Activated T-helper 1 cell treated with Interleukin-2 at 50 U/mL for 16 hours (primary cell): ENCODE measurements around the gene SST.
A peak's percentile ranks its signal among the peaks of the same experiment; 100 is the strongest.

ENCODE experiments used
- DNase-seq: peaks from one replicate; pipeline ENCODE4 v3.0.0-alpha.2; 2020; ENCODE audit warnings: low read depth

The SST gene

GRCh38 chr3:187669675-187670504, at the start of gene SST:
Gene SST, minus strand, starts transcription at chr3:187670394. Its CDS starts 103 bp downstream, at chr3:187670291.
- no peak for DNase-seq

- DNase-seq, result no peak
Observed at GRCh38 chr3:187719628-187720336, 49.6 kb upstream of the SST start.

DNA sequence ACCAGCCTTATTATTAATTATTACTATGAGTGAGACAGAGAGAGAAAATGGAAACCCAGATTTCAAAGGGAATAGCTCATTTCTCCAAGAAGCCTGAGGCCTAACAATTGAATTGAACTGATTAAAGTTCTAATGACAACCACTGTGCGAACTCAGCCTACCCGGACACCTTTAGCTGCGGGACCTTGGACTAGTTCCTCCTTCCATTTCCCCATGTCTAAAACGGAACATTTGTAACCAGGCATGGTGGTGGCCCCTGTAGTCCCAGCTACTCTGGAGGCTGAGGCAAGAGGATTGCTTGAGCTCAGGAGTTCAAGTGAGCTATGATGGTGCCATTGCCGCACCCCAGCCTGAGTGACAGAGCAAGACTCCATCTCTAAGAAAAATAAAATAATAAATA, 48.6 kb upstream of the SST start:
- DNase-seq, result no peak

GRCh38 chr3:187717572-187717971, 47.4 kb upstream of the SST start:
- no peak for DNase-seq

GRCh38 chr3:187714404-187714979, 44.3 kb upstream of the SST start:
- DNase-seq, result peak; percentile 50

GRCh38 chr3:187713504-187713903, 43.3 kb upstream of the SST start:
- no peak for DNase-seq

- DNase-seq, result no peak
Observed at GRCh38 chr3:187709155-187709554, 39.0 kb upstream of the SST start.

GRCh38 chr3:187708696-187709095, 38.5 kb upstream of the SST start:
- no peak for DNase-seq

GRCh38 chr3:187706971-187707370, 36.8 kb upstream of the SST start:
- DNase-seq, result no peak

DNA sequence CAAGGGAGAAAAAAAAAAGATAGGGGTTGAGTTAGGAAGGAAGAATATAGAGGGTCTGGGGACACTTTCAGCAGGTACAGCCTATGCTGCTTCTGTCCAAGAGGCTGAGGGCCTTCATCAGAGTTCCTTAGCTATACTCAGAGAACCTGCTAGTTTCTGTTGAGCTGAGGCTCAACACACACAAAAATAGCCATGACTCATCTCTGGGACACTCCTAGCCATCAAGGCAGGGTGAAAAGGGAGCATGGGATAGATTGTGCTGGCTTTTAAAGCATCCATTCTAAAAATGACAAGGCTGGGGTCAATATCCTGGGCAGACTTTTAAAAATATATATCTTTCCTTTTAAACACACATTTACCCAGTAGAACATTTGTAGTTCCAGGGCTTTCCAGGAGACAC, 35.0 kb upstream of the SST start:
- no peak for DNase-seq

- no peak for DNase-seq
Observed at GRCh38 chr3:187702507-187703033, 32.4 kb upstream of the SST start, which contains the start of gene RTP2. Gene RTP2, minus strand, starts transcription at chr3:187702557. Its CDS starts 429 bp downstream, at chr3:187702128.

- no peak for DNase-seq
Observed at GRCh38 chr3:187700249-187700648, 30.1 kb upstream of the SST start.

- DNase-seq, result no peak
Observed at GRCh38 chr3:187698499-187699399, 28.6 kb upstream of the SST start.

GRCh38 chr3:187696021-187696420, 25.8 kb upstream of the SST start:
- no peak for DNase-seq

DNA sequence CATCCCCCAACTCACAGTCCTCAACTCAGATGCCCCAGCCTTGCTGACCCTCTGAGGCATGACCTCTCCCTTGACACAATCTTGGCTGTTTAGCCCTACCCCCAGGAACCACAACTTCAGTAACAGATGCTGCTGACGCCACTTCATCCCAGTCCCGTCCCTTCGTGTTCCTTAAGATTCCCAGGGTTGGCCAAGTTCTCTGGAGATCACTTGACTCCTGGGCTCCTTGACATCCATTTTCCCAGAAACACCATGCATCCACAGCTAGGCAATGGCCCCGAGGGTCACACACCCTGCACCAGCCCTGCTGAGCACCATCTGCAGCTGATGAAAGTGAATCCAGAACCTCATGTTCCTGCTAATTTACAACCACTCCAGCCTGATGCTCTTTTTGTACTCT, 25.3 kb upstream of the SST start:
- no peak for DNase-seq

DNA sequence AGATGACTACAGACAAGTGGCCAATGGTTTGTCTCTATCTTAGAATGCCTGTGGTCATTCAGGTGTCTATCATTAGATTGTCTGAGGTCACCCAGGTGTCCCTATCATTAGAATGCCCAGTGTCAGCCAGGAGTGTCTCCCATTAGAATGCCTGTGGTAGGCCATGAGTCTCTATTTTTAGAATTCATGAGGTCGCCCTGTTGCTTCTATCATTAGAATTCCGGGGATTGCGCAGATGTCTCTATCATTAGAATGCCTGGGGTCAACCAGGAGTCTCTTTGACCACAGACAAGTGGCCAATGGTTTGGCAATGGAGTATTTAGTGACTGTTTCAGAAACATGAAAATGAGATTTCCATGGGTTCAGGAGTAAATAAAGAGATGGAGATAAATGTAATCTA, 24.6 kb upstream of the SST start:
- DNase-seq, result no peak

DNA sequence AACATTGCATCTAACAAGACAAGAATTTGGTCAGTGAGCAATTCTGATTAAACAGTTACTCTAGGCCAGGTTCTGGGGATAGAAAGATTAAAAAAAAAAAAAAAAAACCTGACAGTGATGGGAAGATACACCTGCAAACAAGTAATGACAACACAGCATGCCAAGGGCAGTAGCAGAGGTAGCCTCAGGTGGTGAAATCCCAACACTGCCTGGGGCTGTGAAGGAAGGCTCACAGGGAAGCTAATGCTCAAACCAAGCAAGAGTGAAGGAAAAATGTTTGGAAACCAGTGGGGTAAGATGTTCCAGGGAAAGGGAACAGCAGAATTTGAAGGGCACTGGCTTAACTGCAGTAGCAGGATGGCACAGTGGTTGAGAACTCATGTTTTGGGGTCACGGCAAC, 23.2 kb upstream of the SST start:
- no peak for DNase-seq

GRCh38 chr3:187689984-187690383, 19.8 kb upstream of the SST start:
- no peak for DNase-seq

DNA sequence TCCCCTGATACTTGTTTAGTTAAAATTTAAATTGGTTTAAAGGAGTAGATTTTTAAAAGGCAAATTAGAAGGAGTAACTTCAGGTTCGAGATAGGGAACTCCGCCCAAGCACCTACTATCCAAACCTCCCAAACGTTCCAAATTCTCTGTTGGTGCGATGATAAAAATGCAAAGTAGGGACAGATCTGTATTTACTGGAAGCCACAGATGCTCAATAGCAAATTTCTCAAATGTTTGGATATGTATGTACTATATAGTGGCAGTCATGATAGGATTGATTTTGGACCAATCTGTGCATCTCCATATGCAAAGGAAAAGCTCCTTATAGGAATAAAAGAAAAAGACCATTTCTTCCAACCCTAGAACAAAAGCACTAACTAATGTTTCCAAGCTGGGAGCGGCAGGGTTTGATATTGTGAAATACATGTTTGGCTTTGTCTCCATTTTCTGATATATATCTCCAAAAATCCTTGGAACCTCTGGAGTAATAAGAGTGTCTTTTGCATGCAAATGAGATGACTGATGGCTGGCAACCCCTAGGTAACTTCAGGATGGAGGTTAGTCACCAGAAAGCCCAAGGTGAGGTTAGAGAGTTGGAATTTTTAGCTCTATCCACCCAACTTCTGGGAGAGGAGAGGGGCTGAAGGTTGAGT, 16.6 kb upstream of the SST start:
- no peak for DNase-seq

GRCh38 chr3:187685948-187686347, 15.8 kb upstream of the SST start:
- DNase-seq, result no peak

- DNase-seq, result no peak
Observed at GRCh38 chr3:187684880-187685279, 14.7 kb upstream of the SST start.
